ENCODE results near the gene DCP1A. TPM values are rescaled to one million over a fixed set of nuclear protein-coding genes. Genes with fewer than 3 reads are reported as not detected.
A peak's percentile ranks its signal among the peaks of the same experiment; 100 is the strongest.

DCP1A gene
- total RNA-seq, 1 donor from 2014 or later, result 15.6 TPM

DNA sequence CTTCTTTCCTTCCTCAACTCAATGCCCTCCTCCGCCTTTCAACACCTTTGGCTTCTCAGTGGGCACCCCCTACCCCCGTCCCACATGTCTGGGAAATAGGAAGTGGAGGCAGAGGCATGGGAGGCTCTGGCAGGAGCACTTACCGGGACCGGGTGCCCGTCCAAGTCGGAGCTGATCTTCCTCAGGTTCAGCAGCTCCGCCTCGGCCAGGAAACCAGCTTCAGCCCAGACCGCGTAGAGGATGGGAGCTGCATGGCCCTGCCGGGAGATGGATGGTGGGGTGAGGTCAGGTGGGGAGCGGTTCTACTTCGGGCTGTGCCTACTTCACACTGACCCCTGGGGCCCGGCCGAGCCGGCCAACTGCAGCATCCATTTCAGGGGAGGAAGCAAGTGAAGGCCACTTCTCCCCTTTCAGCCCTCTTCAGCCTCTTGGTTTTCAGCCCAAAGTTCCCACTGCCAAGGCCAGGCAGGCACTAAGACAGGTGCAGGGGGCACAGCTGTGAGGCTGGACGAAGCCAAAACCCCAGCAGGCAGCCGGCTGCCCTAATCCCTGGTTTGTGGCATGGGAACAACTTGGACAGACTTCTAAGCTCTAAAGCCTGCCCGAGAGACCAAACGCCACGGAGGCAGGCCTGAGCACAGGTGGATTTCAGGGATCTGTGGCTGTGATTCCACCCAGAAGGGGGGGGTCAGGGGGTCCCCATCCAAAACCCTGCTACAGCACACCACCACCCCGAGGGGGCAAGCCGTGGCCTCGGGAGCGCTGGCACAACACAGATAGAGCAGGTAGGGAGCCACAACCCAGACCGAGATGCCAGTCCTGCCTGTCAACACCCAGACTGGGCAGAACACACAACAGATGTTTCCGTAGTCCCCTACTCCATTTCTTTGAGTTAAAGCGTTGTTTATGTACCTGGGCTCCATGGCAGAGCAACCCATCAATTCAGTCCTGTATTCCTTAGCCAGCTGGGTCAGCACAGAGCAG is 106.1 kb downstream of the DCP1A start:
- Histone ChIP-seq H3K4me3 (ENCODE audit: low read depth, low read length) (no peak overlapping the region), H3K36me3 (ENCODE audit: control insufficient read depth, insufficient read depth, low read length) (no peaks in the 10 kb centered on the region), H3K27me3 (ENCODE audit: control insufficient read depth, insufficient read depth, low read length) (no peaks in the 10 kb centered on the region)
- TF ChIP-seq, protein P1, sequence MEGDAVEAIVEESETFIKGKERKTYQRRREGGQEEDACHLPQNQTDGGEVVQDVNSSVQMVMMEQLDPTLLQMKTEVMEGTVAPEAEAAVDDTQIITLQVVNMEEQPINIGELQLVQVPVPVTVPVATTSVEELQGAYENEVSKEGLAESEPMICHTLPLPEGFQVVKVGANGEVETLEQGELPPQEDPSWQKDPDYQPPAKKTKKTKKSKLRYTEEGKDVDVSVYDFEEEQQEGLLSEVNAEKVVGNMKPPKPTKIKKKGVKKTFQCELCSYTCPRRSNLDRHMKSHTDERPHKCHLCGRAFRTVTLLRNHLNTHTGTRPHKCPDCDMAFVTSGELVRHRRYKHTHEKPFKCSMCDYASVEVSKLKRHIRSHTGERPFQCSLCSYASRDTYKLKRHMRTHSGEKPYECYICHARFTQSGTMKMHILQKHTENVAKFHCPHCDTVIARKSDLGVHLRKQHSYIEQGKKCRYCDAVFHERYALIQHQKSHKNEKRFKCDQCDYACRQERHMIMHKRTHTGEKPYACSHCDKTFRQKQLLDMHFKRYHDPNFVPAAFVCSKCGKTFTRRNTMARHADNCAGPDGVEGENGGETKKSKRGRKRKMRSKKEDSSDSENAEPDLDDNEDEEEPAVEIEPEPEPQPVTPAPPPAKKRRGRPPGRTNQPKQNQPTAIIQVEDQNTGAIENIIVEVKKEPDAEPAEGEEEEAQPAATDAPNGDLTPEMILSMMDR (IDR thresholded peaks at IDR 0.05; ENCODE audit: insufficient read depth, low read length, poor library complexity, severe bottlenecking), result no peak
- DNase-seq (ENCODE audit: low read depth), result no peak

- DNase-seq (ENCODE audit: low read depth), result no peak
- TF ChIP-seq, protein P1 (IDR thresholded peaks at IDR 0.05; ENCODE audit: insufficient read depth, low read length, poor library complexity, severe bottlenecking), result no peak
- peaks cover 1% of the 10 kb centered on the region for H3K36me3 ChIP-seq (ENCODE audit: control insufficient read depth, insufficient read depth, low read length)
- no peaks in the 10 kb centered on the region for H3K27me3 ChIP-seq (ENCODE audit: control insufficient read depth, insufficient read depth, low read length)
- H3K4me3 ChIP-seq (ENCODE audit: low read depth, low read length), result no peak overlapping the region
These were observed 107.5 kb downstream of the DCP1A start for GRCh38 chr3:53239800-53240199.

- no peak overlapping the region for H3K4me3 ChIP-seq (ENCODE audit: low read depth, low read length)
- TF ChIP-seq, protein P1 (IDR thresholded peaks at IDR 0.05; ENCODE audit: insufficient read depth, low read length, poor library complexity, severe bottlenecking), result no peak
- no peaks in the 10 kb centered on the region for H3K27me3 ChIP-seq (ENCODE audit: control insufficient read depth, insufficient read depth, low read length)
- DNase-seq (ENCODE audit: low read depth), result no peak
- H3K36me3 ChIP-seq (ENCODE audit: control insufficient read depth, insufficient read depth, low read length), result peaks cover 2% of the 10 kb centered on the region
These were observed 108.5 kb downstream of the DCP1A start for GRCh38 chr3:53238886-53239285.

DNA sequence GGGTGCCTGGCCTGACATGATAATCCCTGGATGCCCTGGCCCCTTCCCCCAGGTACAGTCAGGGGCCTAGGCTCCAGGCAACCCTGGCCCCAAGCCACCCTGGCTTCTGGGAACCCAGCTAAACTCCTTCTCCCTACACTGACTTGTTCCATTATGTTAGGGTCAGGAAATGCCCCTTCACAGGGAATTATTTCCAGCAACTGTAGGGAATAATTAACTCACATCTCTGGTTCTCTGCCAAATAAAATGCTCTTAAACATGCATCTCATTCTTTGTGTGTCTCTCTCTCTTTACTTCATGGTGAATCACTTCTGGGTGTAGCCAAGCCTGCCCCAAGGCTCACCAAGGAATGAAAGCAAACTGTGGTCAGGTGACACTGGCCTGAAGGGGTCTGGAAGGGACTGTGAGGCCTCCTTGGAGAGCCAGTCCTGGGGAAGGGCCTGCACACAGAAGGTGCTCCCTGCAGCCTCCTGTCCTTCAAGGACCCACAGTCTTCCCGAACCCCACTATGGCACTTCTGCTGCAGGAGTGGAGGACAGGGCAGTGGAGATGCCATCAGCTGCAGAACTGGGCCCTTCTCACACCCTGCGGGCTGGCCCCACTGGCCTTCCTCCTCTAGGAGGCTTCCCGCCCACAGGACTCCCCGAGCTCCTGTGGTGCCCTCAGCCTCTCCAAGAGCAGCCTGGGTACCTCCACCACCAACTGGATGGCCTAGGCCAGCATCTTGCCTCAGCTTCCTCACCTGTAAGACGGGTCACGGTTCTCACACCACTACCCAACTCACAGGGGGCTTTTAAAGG is 109.1 kb downstream of the DCP1A start:
- peak; percentile 96 for DNase-seq (ENCODE audit: low read depth)
- H3K27me3 ChIP-seq (ENCODE audit: control insufficient read depth, insufficient read depth, low read length), result no peaks in the 10 kb centered on the region
- no peak overlapping the region for H3K4me3 ChIP-seq (ENCODE audit: low read depth, low read length)
- peaks cover 2% of the 10 kb centered on the region for H3K36me3 ChIP-seq (ENCODE audit: control insufficient read depth, insufficient read depth, low read length)
- TF ChIP-seq, protein P1 (IDR thresholded peaks at IDR 0.05; ENCODE audit: insufficient read depth, low read length, poor library complexity, severe bottlenecking), result no peak

- peak; percentile 51 for DNase-seq (ENCODE audit: low read depth)
- Histone ChIP-seq H3K36me3 (ENCODE audit: control insufficient read depth, insufficient read depth, low read length) (peaks cover 8% of the 10 kb centered on the region), H3K27me3 (ENCODE audit: control insufficient read depth, insufficient read depth, low read length) (no peaks in the 10 kb centered on the region), H3K4me3 (ENCODE audit: low read depth, low read length) (no peak overlapping the region)
- TF ChIP-seq, protein P1 (IDR thresholded peaks at IDR 0.05; ENCODE audit: insufficient read depth, low read length, poor library complexity, severe bottlenecking), result no peak
These were observed 111.1 kb downstream of the DCP1A start for GRCh38 chr3:53236112-53236841.

Measured in kidney epithelial cell (primary cell).